OCI-LY3 (cell line): ENCODE results near the gene CEP55.

Experiments
- CTCF ChIP-seq: fragments of 200-600, 300-600 bp; sonication (generic); IDR thresholded peaks from 2 replicates; pipeline ENCODE4 v1.5.1; 2014; ENCODE audit warnings: antibody characterized with exemption, low read length, low read depth
- EZH2phosphoT487 ChIP-seq: fragments of 200-600 bp; shearing (Covaris generic); IDR thresholded peaks from 2 replicates; pipeline ENCODE4 v1.6.1; 2018; ENCODE audit warnings: antibody characterized with exemption, mixed run types, low read depth

- TF ChIP-seq CTCF: no peak
- no peak for TF ChIP-seq EZH2phosphoT487
Measured at GRCh38 chr10:93572606-93573005, 76.2 kb downstream of the CEP55 start.
